IMR-90 (cell line): ENCODE data around the gene CHMP5.

Source experiments
- POLR2A ChIP-seq: IDR thresholded peaks from 2 replicates; pipeline ENCODE4 v1.6.1; 2012; ENCODE audit warnings: mild to moderate bottlenecking, low read depth, low read length
- RAD21 ChIP-seq: IDR thresholded peaks from 2 replicates; pipeline ENCODE4 v1.6.1; 2012; ENCODE audit warnings: low read length, improper control_type of control experiment
- USF2 ChIP-seq: fragments of 150-350 bp; IDR thresholded peaks from 2 replicates; pipeline ENCODE4 v1.6.1; 2017; ENCODE audit warnings: mild to moderate bottlenecking, antibody characterized with exemption, low read length, low read depth
- TF ChIP-seq, protein P1 (sequence below): conservative IDR thresholded peaks from 2 replicates; pipeline ENCODE4 v1.5.1; 2012; ENCODE audit warnings: mild to moderate bottlenecking, low read depth, low read length, improper control_type of control experiment

GRCh38 chr9:33331377-33331891, 66.6 kb downstream of the CHMP5 start:
- TF ChIP-seq, protein P1, sequence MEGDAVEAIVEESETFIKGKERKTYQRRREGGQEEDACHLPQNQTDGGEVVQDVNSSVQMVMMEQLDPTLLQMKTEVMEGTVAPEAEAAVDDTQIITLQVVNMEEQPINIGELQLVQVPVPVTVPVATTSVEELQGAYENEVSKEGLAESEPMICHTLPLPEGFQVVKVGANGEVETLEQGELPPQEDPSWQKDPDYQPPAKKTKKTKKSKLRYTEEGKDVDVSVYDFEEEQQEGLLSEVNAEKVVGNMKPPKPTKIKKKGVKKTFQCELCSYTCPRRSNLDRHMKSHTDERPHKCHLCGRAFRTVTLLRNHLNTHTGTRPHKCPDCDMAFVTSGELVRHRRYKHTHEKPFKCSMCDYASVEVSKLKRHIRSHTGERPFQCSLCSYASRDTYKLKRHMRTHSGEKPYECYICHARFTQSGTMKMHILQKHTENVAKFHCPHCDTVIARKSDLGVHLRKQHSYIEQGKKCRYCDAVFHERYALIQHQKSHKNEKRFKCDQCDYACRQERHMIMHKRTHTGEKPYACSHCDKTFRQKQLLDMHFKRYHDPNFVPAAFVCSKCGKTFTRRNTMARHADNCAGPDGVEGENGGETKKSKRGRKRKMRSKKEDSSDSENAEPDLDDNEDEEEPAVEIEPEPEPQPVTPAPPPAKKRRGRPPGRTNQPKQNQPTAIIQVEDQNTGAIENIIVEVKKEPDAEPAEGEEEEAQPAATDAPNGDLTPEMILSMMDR, result no peak
- TF ChIP-seq USF2, result no peak
- no peak for TF ChIP-seq POLR2A
- TF ChIP-seq RAD21, result no peak
